ENCODE measurements around the gene CSNK2A3. TPM values are rescaled to one million over a fixed set of nuclear protein-coding genes. Genes with fewer than 3 reads are reported as not detected.
A peak's percentile ranks its signal among the peaks of the same experiment; 100 is the strongest.

Gene CSNK2A3
- total RNA-seq, 1 donor from 2014 or later = 4.3 TPM

DNA sequence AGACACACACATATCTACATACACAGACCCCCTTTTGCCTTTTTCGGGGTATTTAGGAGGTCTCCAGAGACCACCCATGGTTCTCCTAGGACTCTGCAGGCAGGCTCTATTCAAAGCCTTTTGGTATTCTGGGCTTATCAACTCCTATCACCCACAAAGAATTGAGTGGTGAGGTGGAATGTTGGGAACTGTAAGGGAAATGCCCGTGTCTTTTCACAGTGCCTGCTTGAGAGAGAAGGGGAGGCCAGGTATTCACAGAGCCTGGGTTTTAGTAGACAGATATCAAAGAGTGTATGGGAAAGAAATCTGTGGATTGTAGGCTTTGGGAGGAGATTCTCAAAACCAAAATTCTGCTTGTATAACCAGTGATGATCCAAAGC lies 44.0 kb upstream of the CSNK2A3 start:
- Mint-ChIP-seq H3K4me1 (ENCODE audit: unreplicated experiment) (peaks cover 9% of the 10 kb centered on the region), H3K27ac (ENCODE audit: unreplicated experiment) (no peak overlapping the region), H3K9me3 (ENCODE audit: unreplicated experiment) (no peaks in the 10 kb centered on the region), H3K36me3 (ENCODE audit: low read depth, unreplicated experiment) (peaks cover 22% of the 10 kb centered on the region), H3K27me3 (ENCODE audit: unreplicated experiment) (peaks cover 1% of the 10 kb centered on the region), H3K4me3 (ENCODE audit: unreplicated experiment) (no peak overlapping the region)
- TF ChIP-seq, protein P1, sequence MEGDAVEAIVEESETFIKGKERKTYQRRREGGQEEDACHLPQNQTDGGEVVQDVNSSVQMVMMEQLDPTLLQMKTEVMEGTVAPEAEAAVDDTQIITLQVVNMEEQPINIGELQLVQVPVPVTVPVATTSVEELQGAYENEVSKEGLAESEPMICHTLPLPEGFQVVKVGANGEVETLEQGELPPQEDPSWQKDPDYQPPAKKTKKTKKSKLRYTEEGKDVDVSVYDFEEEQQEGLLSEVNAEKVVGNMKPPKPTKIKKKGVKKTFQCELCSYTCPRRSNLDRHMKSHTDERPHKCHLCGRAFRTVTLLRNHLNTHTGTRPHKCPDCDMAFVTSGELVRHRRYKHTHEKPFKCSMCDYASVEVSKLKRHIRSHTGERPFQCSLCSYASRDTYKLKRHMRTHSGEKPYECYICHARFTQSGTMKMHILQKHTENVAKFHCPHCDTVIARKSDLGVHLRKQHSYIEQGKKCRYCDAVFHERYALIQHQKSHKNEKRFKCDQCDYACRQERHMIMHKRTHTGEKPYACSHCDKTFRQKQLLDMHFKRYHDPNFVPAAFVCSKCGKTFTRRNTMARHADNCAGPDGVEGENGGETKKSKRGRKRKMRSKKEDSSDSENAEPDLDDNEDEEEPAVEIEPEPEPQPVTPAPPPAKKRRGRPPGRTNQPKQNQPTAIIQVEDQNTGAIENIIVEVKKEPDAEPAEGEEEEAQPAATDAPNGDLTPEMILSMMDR (IDR thresholded peaks at IDR 0.05; ENCODE audit: unreplicated experiment) = no peak
- DNase-seq (ENCODE audit: low spot score) = no peak

DNA sequence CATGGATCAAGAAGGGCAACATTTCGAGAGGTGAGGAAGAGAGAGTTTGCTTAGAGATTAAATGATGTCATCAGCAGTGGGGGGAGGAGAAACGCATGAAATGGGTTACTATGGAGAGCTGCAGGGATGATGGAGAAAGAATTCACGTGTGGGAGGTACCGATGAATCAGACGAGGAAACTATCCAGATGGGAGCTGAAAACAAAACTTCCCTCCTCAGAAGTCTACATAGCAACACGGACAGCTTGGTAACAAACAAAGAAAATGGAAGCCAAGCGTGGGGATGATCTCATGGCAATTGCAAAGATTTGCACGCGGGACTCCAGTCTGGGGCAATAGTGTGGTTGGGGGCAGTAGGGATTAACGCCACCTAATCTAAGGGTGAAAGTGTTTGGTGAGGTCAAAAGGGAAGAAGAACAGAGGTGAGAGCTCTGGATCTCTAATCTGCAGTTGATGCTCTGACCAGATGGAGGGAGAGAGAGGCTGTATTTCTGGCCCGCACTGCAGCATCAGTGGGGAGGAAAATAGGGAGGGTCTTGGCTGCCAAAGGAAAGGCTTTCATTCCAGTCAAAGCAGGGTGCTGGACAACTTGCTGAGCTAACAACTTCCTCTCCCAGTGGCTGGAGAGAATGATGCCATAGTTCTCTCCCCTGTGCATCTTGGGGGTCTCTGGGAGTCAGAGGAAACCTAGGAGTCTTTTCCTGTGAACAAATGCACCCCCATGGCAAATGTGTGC lies 43.4 kb upstream of the CSNK2A3 start:
- H3K27ac Mint-ChIP-seq (ENCODE audit: unreplicated experiment) = peak overlapping the region; percentile 32
- H3K9me3 Mint-ChIP-seq (ENCODE audit: unreplicated experiment) = no peaks in the 10 kb centered on the region
- H3K27me3 Mint-ChIP-seq (ENCODE audit: unreplicated experiment) = peaks cover 1% of the 10 kb centered on the region
- peaks cover 22% of the 10 kb centered on the region for H3K36me3 Mint-ChIP-seq (ENCODE audit: low read depth, unreplicated experiment)
- DNase-seq (ENCODE audit: low spot score) = no peak
- peaks cover 9% of the 10 kb centered on the region for H3K4me1 Mint-ChIP-seq (ENCODE audit: unreplicated experiment)
- H3K4me3 Mint-ChIP-seq (ENCODE audit: unreplicated experiment) = peak overlapping the region; percentile 21
- TF ChIP-seq, protein P1 (IDR thresholded peaks at IDR 0.05; ENCODE audit: unreplicated experiment) = no peak

DNA sequence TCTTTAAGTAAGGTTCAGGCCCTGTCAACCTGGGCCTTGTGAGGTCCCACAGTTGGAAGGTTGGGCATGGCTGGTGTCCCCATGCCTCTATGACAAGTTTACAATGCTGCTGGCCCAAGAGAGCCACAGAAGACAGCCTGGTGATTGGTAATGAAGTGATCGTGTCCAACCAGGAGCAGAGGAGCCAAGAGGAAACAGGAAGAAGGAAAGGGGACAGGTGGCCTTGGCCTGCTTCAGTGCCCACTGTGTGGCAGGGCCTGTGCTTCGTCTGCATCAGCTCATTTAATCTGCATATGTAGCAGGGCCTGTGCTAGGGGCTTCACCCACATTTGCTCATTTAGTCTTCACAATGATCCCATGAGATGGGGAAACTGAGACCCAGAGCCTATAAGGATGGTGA lies 42.1 kb upstream of the CSNK2A3 start:
- Mint-ChIP-seq H3K36me3 (ENCODE audit: low read depth, unreplicated experiment) (peaks cover 17% of the 10 kb centered on the region), H3K27ac (ENCODE audit: unreplicated experiment) (no peak overlapping the region), H3K9me3 (ENCODE audit: unreplicated experiment) (no peaks in the 10 kb centered on the region), H3K4me1 (ENCODE audit: unreplicated experiment) (peaks cover 9% of the 10 kb centered on the region), H3K4me3 (ENCODE audit: unreplicated experiment) (no peak overlapping the region), H3K27me3 (ENCODE audit: unreplicated experiment) (peaks cover 1% of the 10 kb centered on the region)
- no peak for DNase-seq (ENCODE audit: low spot score)
- TF ChIP-seq, protein P1 (IDR thresholded peaks at IDR 0.05; ENCODE audit: unreplicated experiment) = no peak

DNA sequence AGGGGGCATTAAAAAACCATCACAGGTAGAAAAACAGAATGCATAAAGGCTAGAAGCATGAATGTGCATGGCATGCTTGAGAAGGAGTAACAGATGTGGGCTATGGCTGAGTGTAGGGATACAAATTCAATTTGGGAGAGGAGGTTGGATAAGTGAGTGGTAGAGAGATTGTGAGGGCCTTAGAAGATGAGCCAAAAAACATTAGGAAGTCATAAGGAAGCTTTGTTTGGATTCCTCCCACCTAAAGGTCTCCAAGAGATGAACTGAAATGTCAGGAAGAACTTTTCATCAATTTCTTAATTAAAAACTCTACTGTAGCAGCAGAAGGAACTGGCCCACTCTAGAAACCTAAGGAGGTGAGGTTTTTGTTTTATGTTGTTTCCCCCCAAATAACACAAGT lies 41.2 kb upstream of the CSNK2A3 start:
- DNase-seq (ENCODE audit: low spot score) = no peak
- TF ChIP-seq, protein P1 (IDR thresholded peaks at IDR 0.05; ENCODE audit: unreplicated experiment) = no peak
- peaks cover 17% of the 10 kb centered on the region for H3K36me3 Mint-ChIP-seq (ENCODE audit: low read depth, unreplicated experiment)
- H3K27ac Mint-ChIP-seq (ENCODE audit: unreplicated experiment) = no peak overlapping the region
- no peaks in the 10 kb centered on the region for H3K9me3 Mint-ChIP-seq (ENCODE audit: unreplicated experiment)
- H3K4me3 Mint-ChIP-seq (ENCODE audit: unreplicated experiment) = no peak overlapping the region
- peaks cover 3% of the 10 kb centered on the region for H3K27me3 Mint-ChIP-seq (ENCODE audit: unreplicated experiment)
- peaks cover 9% of the 10 kb centered on the region for H3K4me1 Mint-ChIP-seq (ENCODE audit: unreplicated experiment)

DNA sequence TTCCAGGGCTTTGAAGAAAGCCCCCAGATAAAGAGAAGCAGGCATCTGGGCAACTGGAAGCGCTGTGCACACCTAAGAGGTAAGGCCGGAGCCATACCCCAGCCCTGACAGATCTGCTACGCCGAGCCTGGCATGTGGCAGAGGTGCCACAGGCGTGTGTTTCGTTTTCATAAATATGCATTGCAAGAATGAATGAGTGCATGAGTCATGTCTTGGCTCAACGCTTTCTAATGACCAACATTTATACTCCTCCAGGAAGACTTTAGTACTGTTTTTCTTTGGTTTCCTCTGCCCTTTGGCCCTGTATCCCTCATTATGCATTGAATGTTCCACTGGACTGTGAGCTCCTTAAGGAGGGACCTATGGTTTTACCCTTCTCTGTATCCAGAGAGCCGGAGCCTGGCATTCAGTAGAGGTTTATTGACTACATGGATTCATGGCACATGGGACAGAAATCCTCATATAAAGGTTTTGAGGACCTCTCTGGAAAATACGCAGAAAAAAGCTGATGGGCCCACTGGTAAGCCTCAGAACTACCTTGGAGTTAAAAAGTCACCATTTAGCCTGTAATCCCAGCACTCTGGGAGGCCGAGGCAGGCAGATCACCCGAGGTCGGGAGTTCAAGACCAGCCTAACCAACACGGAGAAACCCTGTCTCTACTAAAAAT lies 38.9 kb upstream of the CSNK2A3 start:
- Mint-ChIP-seq H3K36me3 (ENCODE audit: low read depth, unreplicated experiment) (peaks cover 17% of the 10 kb centered on the region), H3K4me3 (ENCODE audit: unreplicated experiment) (no peak overlapping the region), H3K27me3 (ENCODE audit: unreplicated experiment) (peaks cover 4% of the 10 kb centered on the region), H3K4me1 (ENCODE audit: unreplicated experiment) (peaks cover 9% of the 10 kb centered on the region), H3K27ac (ENCODE audit: unreplicated experiment) (no peak overlapping the region), H3K9me3 (ENCODE audit: unreplicated experiment) (no peaks in the 10 kb centered on the region)
- TF ChIP-seq, protein P1 (IDR thresholded peaks at IDR 0.05; ENCODE audit: unreplicated experiment) = no peak
- DNase-seq (ENCODE audit: low spot score) = no peak

Data from endothelial cell (in vitro differentiated cells).